Upper lobe of left lung (tissue), 6 donors: ENCODE results near the gene HOXB4. TPM values are rescaled to one million over a fixed set of nuclear protein-coding genes. Genes with fewer than 3 reads are reported as not detected.

Source experiments
- ATAC-seq, 2 donors: fragments of 200-7000 bp; cut with Tn5 transposase; one replicate each; pipeline ENCODE4 v1.9.1; 2022; ENCODE audit warnings: mild to moderate bottlenecking in 2 of 2, moderate library complexity in 2 of 2; ENCODE audit not compliant: low FRiP score in 2 of 2
- DNase-seq, 2 donors: peaks; one replicate each; pipeline ENCODE4 v3.0.0-alpha.2; 2019 to 2020
- H3K27ac ChIP-seq, 4 donors: fragments of 200-600 bp; sonication (generic); one replicate each; pipeline ENCODE4 v1.5.1; 2016 to 2019
- H3K27me3 ChIP-seq, 4 donors: fragments of 200-600 bp; sonication (generic); one replicate each; pipeline ENCODE4 v1.5.1; 2017 to 2019
- H3K36me3 ChIP-seq, 4 donors: fragments of 200-600 bp; sonication (generic); one replicate each; pipeline ENCODE4 v1.5.1; 2016 to 2019
- H3K4me1 ChIP-seq, 4 donors: fragments of 200-600 bp; sonication (generic); one replicate each; pipeline ENCODE4 v1.5.1; 2018 to 2019
- H3K4me3 ChIP-seq, 4 donors: fragments of 200-600 bp; sonication (generic); one replicate each; pipeline ENCODE4 v1.5.1; 2017 to 2019; ENCODE audit warnings: mild to moderate bottlenecking in 2 of 4, moderate library complexity in 1 of 4
- H3K9me3 ChIP-seq, 4 donors: fragments of 200-600 bp; sonication (generic); one replicate each; pipeline ENCODE4 v1.5.1; 2018 to 2019
- EP300 ChIP-seq, 4 donors: sonication (generic); formaldehyde crosslinking; IDR thresholded peaks; one replicate each; pipeline ENCODE4 v1.5.1; 2017; ENCODE audit warnings: antibody characterized with exemption in 4 of 4, control low read depth in 2 of 4
- POLR2A ChIP-seq, 4 donors: fragments of 450-650 bp; IDR thresholded peaks; one replicate each; pipeline ENCODE4 v1.5.1; 2016 to 2017; ENCODE audit warnings: antibody characterized with exemption in 4 of 4, mild to moderate bottlenecking in 2 of 4
- POLR2AphosphoS5 ChIP-seq, 2 donors: sonication (generic); formaldehyde crosslinking; IDR thresholded peaks; one replicate each; pipeline ENCODE4 v1.5.1; 2017; ENCODE audit warnings: antibody characterized with exemption in 2 of 2
- WGBS, 2 donors: methylation state at CpG; one replicate each; pipeline ENCODE4 v1.1.5; 2017 to 2018; 5-methylcytosine and 5-hydroxymethylcytosine counted together
- total RNA-seq, 6 donors: library from RNA; depleted of rRNA in 4 of 6; stranded (reverse); fragments of >200 nt in 4 of 6; gene quantifications; one replicate each; pipeline versions ENCODE4 v1.1.0 to v1.2.1, GENCODE V29; 2016 to 2021
- TF ChIP-seq, protein P1 (sequence below), 6 experiments: fragments of 450-650 bp in 4 of 6; fragments of 200-600 bp in 2 of 6; sonication (generic) in 2 of 6; IDR thresholded peaks; one replicate each; pipeline ENCODE4 v1.5.1; 2016 to 2019; ENCODE audit warnings: antibody characterized with exemption in 6 of 6
- donor health status: DM: no; HTN: no; CAD: no; lungs with moderate emphysema.
- donor health status: DM: no; HTN: yes; CAD: no; lungs with severe emphysema.

The HOXB4 gene
- total RNA-seq, 6 donors from 2014 or later = 0.61 to 5.6 (median 2.0) TPM

DNA sequence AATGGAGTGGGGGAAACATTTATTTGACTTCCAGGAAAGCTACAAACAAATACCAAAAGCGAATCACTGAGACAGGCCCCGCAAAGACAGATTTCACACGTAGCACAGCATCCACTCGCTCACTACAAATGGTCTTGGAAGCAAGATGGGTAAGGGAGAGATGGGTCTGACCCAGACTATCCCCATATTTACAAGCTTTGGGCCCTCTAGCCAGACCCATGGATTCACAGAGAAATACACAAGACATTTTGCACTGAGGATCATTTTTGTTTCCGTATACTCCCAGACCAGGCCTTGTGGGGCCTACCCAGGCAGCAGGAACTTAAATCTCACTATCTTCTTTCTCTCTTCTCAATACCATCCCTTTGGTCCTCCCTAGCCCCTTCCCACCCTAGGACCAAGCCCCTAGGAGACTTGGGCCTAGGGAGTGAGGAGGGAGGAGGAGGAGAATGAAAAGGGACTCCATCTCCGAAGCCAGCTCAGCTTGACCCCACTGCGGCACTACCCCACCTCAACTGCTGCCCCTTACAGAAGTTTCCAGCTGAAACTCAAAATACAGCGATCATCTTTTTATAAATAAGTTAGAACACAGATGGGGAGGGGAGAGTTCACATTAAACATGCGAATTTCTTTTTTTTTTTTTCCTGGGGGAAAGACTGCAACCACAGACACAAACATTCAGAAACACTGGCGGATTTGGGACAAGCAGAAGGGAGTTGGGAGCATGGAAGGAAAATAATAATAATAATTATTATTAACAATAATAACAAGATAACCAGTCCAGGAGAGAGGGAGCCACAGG is 13.3 kb upstream of the HOXB4 start:
- Histone ChIP-seq H3K4me3 (peak overlapping the region in 3 of 4 donors; percentile 38 to 50 (median 50)), H3K36me3 (no peaks in the 10 kb centered on the region), H3K27ac (peak overlapping the region; percentile 66 to 90 (median 90)), H3K9me3 (no peaks in the 10 kb centered on the region), H3K4me1 (peaks cover 26 to 53% (median 31%) of the 10 kb centered on the region in 4 donors), H3K27me3 (peaks cover 0 to 48% (median 22%) of the 10 kb centered on the region in 4 donors)
- DNase-seq (no peak), ATAC-seq (no peak)
- 63 to 74% methylated on average over 10 of the region's 10 CpGs for WGBS, 2 donors
- no peak for TF ChIP-seq POLR2A (IDR thresholded peaks at IDR 0.05)
- TF ChIP-seq POLR2AphosphoS5 (IDR thresholded peaks at IDR 0.05) = no peak
- TF ChIP-seq, protein P1, sequence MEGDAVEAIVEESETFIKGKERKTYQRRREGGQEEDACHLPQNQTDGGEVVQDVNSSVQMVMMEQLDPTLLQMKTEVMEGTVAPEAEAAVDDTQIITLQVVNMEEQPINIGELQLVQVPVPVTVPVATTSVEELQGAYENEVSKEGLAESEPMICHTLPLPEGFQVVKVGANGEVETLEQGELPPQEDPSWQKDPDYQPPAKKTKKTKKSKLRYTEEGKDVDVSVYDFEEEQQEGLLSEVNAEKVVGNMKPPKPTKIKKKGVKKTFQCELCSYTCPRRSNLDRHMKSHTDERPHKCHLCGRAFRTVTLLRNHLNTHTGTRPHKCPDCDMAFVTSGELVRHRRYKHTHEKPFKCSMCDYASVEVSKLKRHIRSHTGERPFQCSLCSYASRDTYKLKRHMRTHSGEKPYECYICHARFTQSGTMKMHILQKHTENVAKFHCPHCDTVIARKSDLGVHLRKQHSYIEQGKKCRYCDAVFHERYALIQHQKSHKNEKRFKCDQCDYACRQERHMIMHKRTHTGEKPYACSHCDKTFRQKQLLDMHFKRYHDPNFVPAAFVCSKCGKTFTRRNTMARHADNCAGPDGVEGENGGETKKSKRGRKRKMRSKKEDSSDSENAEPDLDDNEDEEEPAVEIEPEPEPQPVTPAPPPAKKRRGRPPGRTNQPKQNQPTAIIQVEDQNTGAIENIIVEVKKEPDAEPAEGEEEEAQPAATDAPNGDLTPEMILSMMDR (IDR thresholded peaks at IDR 0.05) = no peak
- no peak for TF ChIP-seq EP300 (IDR thresholded peaks at IDR 0.05)

DNA sequence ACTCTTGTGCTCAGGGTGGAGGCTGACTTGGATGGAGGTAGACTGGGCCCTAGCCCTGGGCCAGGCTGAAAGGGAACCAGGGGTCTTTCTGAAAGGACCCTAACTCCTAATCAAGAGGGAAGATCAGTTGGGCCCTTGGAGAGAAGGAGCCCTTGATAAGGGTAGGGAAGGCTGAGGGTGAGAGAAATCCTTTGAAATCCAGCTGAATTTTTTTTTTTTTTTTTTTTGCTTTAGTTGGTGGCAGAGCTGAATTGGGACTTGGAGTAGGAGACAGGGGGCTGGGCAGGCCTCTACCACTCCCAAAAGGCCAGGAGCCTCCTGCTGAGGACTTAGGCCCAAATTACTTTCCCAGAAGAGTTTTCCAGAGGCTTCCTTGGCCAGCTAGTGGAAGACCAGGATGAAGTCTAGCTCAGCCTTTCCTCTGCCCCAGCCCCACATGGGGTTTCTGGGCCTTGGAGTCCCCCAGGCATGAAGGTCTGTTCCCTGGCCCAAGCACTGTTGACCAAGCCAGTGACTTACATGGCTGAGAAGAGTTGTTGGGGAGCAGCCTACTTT is 12.5 kb upstream of the HOXB4 start:
- peak overlapping the region in 2 of 4 donors; percentile 50 to 54 for H3K4me3 ChIP-seq

DNA sequence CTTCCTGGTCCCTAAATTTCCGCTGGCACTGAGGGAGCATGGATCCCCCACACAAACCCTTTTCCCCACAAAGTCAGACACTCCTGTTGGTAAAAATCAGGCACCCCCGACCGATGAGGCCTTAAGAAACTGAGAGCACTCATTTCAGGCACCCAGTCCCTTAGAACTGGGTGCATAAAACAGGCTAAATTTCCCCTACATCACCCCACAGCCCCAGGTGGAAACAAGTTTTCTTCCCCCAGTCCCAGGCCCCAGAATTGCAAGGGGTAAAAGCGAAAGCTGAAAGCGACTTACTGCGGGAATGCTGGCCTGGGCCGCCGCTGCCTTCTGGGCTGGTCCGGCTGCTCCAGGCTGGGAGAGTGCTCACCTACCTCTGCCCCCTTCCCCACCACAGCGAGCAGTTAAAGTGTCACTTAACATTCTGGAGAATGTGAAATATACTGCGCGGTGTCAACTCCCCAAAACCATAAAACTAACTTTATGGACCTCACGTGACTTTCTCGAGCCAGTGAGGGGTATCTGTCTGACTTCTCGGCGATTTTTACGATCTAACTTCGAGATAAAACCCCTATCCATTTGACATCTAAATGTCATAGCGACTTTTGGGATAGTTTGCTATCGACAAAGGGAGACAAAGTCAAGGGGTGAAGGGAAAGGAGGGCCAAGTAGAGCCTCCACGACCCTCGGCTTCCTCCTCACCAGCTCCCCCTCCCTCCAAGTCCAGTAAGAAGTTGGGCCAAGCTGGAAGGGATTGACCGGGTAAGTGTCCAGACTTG is 11.9 kb upstream of the HOXB4 start, which contains the start of gene HOXB3:
Gene HOXB3, minus strand, starts transcription at position 411 of the 776 bp plus-strand sequence. CDS start 37,767 bp downstream, outside the sequence.
- Histone ChIP-seq H3K27me3 (peaks cover 0 to 43% (median 21%) of the 10 kb centered on the region in 4 donors), H3K4me3 (peak within 1 kb of the TSS in 3 of 4 donors; percentile 13 to 54 (median 50)), H3K36me3 (no peaks in the 10 kb centered on the region), H3K4me1 (peaks cover 31 to 60% (median 36%) of the 10 kb centered on the region in 4 donors), H3K27ac (peak within 1 kb of the TSS; percentile 66 to 90 (median 90)), H3K9me3 (no peaks in the 10 kb centered on the region)
- ATAC-seq (no peak), DNase-seq (peak in 1 of 2 donors; percentile 64)
- no peak for TF ChIP-seq POLR2A (IDR thresholded peaks at IDR 0.05)
- TF ChIP-seq, protein P1 (IDR thresholded peaks at IDR 0.05) = no peak
- TF ChIP-seq EP300 (IDR thresholded peaks at IDR 0.05) = no peak
- no peak for TF ChIP-seq POLR2AphosphoS5 (IDR thresholded peaks at IDR 0.05)
- 37 to 43% methylated on average over 18 to 23 of the region's 23 CpGs for WGBS, 2 donors

More for the DNA sequence above, 12.5 kb upstream of the HOXB4 start:
- no peaks in the 10 kb centered on the region for H3K36me3 ChIP-seq
- H3K4me1 ChIP-seq = peaks cover 27 to 53% (median 32%) of the 10 kb centered on the region in 4 donors
- peak overlapping the region; percentile 66 to 90 (median 90) for H3K27ac ChIP-seq
- H3K9me3 ChIP-seq = no peaks in the 10 kb centered on the region
- TF ChIP-seq POLR2AphosphoS5 (IDR thresholded peaks at IDR 0.05) (no peak), POLR2A (IDR thresholded peaks at IDR 0.05) (no peak), EP300 (IDR thresholded peaks at IDR 0.05) (no peak)
- TF ChIP-seq, protein P1 (IDR thresholded peaks at IDR 0.05) = no peak
- H3K27me3 ChIP-seq = peaks cover 0 to 48% (median 22%) of the 10 kb centered on the region in 4 donors
- DNase-seq = no peak
- no peak for ATAC-seq

DNA sequence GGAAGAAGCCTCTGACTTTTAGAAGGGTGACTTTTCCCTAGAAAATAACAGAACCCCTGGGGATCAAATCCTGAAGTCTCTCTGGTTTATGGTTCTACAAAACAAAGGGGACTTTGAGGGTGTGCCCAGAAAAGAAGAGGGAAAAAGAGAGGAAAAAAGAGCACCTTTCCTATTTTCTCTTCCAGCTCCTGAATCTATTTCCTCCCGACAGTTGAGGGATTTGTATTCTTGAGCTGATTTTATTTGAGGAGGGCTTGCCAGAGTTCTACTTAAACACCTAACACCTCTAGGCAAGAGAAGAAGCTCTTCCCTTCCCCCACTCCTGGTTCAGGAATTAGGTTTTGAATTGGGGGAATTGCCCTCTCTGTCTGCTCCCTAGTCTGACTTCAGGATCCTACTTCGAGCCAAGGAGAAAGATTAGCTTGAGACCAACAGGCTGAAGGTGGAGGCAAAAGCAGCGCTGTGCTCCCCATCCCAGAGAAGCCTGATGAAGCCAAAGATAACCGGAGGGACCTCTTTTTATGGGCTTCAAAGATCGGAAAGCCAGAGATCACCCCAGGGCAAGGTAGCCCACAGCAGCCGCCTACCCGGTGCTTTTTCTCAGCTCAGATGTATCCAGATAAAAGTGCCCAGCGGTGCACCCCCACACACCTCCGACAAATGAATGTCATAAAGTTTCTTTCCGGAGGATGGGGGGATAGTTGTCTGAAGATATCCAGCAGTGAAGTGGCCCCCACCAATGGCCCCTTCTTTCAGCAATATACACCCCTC is 11.1 kb upstream of the HOXB4 start:
- TF ChIP-seq, protein P1 (IDR thresholded peaks at IDR 0.05) = no peak
- TF ChIP-seq POLR2A (IDR thresholded peaks at IDR 0.05) (no peak), POLR2AphosphoS5 (IDR thresholded peaks at IDR 0.05) (no peak), EP300 (IDR thresholded peaks at IDR 0.05) (no peak)
- WGBS, 2 donors = 23 to 28% methylated on average over 10 of the region's 10 CpGs
- Histone ChIP-seq H3K9me3 (no peaks in the 10 kb centered on the region), H3K27me3 (peaks cover 0 to 42% (median 19%) of the 10 kb centered on the region in 4 donors), H3K4me1 (peaks cover 33 to 63% (median 40%) of the 10 kb centered on the region in 4 donors), H3K27ac (peak overlapping the region; percentile 66 to 90 (median 90)), H3K4me3 (peak overlapping the region in 3 of 4 donors; percentile 13 to 54 (median 32)), H3K36me3 (no peaks in the 10 kb centered on the region)
- no peak for ATAC-seq
- DNase-seq = no peak
